Gastroesophageal sphincter (tissue), 4 donors: ENCODE measurements around the gene ULK2. TPM values are rescaled to one million over a fixed set of nuclear protein-coding genes. Genes with fewer than 3 reads are reported as not detected.

ENCODE experiments used
- ATAC-seq: fragments of 150-250 bp; one replicate; pipeline ENCODE4 v1.9.1; 2016; ENCODE audit warnings: mild to moderate bottlenecking, moderate library complexity
- H3K27ac ChIP-seq, 4 donors: fragments of 200-600 bp; sonication (generic) in 3 of 4; 1 replicate in 3 of 4; 2 replicates in 1 of 4; pipeline ENCODE4 v1.5.1; 2016 to 2019
- H3K27me3 ChIP-seq: fragments of 200-600 bp; sonication (generic); one replicate; pipeline ENCODE4 v1.5.1; 2019
- H3K36me3 ChIP-seq, 2 donors: fragments of 200-600 bp; sonication (generic); one replicate each; pipeline ENCODE4 v1.5.1; 2019; ENCODE audit warnings: control low read depth in 1 of 2
- H3K4me1 ChIP-seq, 3 donors: fragments of 200-600 bp; sonication (generic); 1 replicate in 2 of 3; 2 replicates in 1 of 3; pipeline ENCODE4 v1.5.1; 2016 to 2019; ENCODE audit warnings: control low read depth in 2 of 3
- H3K4me3 ChIP-seq, 2 donors: fragments of 200-600 bp; sonication (generic); one replicate each; pipeline ENCODE4 v1.5.1; 2019; ENCODE audit warnings: mild to moderate bottlenecking in 1 of 2, moderate library complexity in 1 of 2
- H3K9me3 ChIP-seq, 3 donors: fragments of 200-600 bp; sonication (generic); one replicate each; pipeline ENCODE4 v1.5.1; 2017 to 2019; ENCODE audit warnings: control low read depth in 2 of 3
- EP300 ChIP-seq: sonication (generic); formaldehyde crosslinking; IDR thresholded peaks from one replicate; pipeline ENCODE4 v1.6.1; 2017; ENCODE audit warnings: antibody characterized with exemption, mild to moderate bottlenecking
- POLR2A ChIP-seq, 2 donors: fragments of 450-650 bp; IDR thresholded peaks; one replicate each; pipeline ENCODE4 v1.6.1; 2017; ENCODE audit warnings: antibody characterized with exemption in 2 of 2, mild to moderate bottlenecking in 2 of 2, moderate library complexity in 1 of 2
- POLR2AphosphoS5 ChIP-seq: sonication (generic); formaldehyde crosslinking; IDR thresholded peaks from one replicate; pipeline ENCODE4 v1.6.1; 2017; ENCODE audit warnings: antibody characterized with exemption
- WGBS, 2 donors: methylation state at CpG; one replicate each; pipeline ENCODE4 v1.1.5; 2018; ENCODE audit warnings: low coverage in 1 of 2; 5-methylcytosine and 5-hydroxymethylcytosine counted together
- total RNA-seq, 4 donors: library from RNA; depleted of rRNA; stranded (reverse); fragments of >200 nt; gene quantifications; one replicate each; pipeline ENCODE4 v1.1.0, GENCODE V29; 2016
- TF ChIP-seq, protein P1 (sequence below), 4 experiments: fragments of 200-600 bp in 2 of 4; fragments of 450-650 bp in 2 of 4; sonication (generic) in 1 of 4; IDR thresholded peaks; one replicate each; pipeline ENCODE4 v1.5.1; 2017 to 2019; ENCODE audit warnings: antibody characterized with exemption in 4 of 4, mild to moderate bottlenecking in 2 of 4, moderate library complexity in 2 of 4

The ULK2 gene
- total RNA-seq, 4 donors from 2014 or later: 29.2 to 48.7 (median 47.5) TPM

DNA sequence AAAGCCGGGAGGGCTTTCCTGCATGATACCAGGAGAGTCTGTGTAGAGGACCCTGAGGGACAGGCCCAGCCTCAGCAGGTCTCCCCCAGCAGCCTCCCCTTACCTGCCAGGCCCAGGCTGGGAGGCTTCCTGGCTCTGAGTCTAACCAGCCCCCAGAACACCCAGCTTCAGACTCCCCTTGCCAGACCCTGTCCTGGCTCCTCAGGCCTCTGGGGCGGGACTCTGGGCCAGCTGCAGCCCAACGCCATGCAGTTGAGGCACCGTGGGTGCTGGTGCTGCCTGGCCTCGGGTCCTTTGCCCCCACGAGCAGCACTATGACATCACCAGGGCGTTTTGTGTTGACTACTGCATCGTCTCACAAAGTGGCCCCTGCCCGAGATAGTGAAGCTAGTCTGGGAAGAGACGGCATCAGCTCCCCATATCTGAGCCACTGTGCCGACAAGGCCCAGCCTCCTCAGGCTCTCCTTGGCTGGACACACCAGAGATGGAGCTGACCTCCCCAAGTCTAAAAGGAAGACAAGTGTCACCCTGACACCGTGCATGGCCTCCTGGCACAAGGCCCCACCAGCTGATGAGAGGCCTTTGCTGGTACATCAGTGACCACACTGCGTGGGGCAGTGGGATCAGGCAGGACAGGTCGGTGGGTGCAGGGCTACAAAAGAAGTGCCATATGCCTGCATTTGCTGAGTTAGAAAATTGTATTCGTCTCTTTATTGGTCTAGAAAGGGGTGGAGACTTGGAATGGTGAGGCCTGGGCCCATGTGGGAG lies 130.2 kb downstream of the ULK2 start:
- Histone ChIP-seq H3K36me3 (no peaks in the 10 kb centered on the region), H3K4me1 (no peaks in the 10 kb centered on the region), H3K27me3 (no peaks in the 10 kb centered on the region), H3K9me3 (no peaks in the 10 kb centered on the region), H3K4me3 (no peak overlapping the region), H3K27ac (no peak overlapping the region)
- TF ChIP-seq POLR2AphosphoS5 (no peak), POLR2A (IDR thresholded peaks at IDR 0.05) (no peak), EP300 (no peak)
- TF ChIP-seq, protein P1, sequence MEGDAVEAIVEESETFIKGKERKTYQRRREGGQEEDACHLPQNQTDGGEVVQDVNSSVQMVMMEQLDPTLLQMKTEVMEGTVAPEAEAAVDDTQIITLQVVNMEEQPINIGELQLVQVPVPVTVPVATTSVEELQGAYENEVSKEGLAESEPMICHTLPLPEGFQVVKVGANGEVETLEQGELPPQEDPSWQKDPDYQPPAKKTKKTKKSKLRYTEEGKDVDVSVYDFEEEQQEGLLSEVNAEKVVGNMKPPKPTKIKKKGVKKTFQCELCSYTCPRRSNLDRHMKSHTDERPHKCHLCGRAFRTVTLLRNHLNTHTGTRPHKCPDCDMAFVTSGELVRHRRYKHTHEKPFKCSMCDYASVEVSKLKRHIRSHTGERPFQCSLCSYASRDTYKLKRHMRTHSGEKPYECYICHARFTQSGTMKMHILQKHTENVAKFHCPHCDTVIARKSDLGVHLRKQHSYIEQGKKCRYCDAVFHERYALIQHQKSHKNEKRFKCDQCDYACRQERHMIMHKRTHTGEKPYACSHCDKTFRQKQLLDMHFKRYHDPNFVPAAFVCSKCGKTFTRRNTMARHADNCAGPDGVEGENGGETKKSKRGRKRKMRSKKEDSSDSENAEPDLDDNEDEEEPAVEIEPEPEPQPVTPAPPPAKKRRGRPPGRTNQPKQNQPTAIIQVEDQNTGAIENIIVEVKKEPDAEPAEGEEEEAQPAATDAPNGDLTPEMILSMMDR (IDR thresholded peaks at IDR 0.05): no peak
- no peak for ATAC-seq
- WGBS, 2 donors: 71 to 80% methylated on average over 1 to 2 of the region's 15 CpGs

DNA sequence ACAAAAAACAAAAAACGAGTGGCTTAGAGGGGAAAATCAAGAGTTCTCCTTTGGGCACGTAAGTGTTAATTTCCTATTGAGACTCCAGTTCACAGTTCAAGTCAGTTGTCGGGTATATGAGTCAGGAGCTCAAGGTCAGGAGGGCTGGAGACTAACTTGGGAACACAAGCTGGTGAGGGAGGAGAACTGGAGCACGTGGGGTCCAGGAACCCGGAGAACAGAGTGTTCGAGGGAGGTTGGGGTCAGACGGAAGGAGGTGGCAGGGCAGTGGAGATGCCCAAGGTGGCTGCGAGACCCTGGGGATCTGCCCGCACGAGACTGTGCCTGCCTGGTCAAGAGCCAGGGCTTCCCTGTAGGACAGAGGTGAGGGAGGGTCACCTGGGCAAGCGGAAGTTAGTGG lies 131.7 kb downstream of the ULK2 start:
- no peak overlapping the region for H3K27ac ChIP-seq
- no peaks in the 10 kb centered on the region for H3K27me3 ChIP-seq
- no peak for ATAC-seq
- H3K4me3 ChIP-seq: no peak overlapping the region
- no peaks in the 10 kb centered on the region for H3K9me3 ChIP-seq
- H3K36me3 ChIP-seq: no peaks in the 10 kb centered on the region
- TF ChIP-seq EP300 (no peak), POLR2A (IDR thresholded peaks at IDR 0.05) (no peak)
- WGBS, 2 donors: 51 to 62% methylated on average over 4 to 11 of the region's 11 CpGs
- no peaks in the 10 kb centered on the region for H3K4me1 ChIP-seq

DNA sequence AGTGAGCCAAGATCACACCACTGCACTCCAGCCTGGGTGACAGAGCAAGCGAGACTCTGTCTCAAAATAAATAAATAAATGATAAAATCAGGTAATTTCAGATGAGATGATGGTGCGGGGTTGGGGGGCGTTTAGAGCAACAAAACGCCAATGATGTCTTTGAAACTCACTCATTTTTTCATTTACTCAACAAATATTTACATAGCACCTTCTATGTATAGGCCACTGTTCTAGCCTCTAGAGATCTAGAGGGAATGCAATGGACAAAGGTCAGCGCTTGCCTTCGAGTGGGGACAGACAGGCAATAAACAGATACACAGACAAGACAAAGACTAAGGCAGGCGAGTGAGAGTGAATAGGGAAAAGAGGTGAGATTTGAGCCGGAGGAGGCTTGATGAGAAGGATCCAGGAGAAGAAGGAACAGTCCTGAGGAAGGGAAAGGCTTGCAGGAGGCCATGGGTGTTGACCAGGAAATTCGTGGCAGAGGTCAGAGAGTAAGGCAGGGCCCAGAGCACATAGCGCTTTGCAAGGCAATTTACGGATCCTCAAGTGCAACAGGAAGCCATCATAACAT lies 133.7 kb downstream of the ULK2 start:
- H3K4me1 ChIP-seq: peaks cover 0 to 7% (median 0%) of the 10 kb centered on the region in 3 donors
- H3K4me3 ChIP-seq: no peak overlapping the region
- no peak for ATAC-seq
- H3K9me3 ChIP-seq: no peaks in the 10 kb centered on the region
- H3K27me3 ChIP-seq: no peaks in the 10 kb centered on the region
- H3K27ac ChIP-seq: no peak overlapping the region
- TF ChIP-seq POLR2AphosphoS5 (no peak), EP300 (no peak), POLR2A (IDR thresholded peaks at IDR 0.05) (no peak)
- TF ChIP-seq, protein P1 (IDR thresholded peaks at IDR 0.05): no peak
- 82 to 83% methylated on average over 10 to 11 of the region's 11 CpGs for WGBS, 2 donors
- H3K36me3 ChIP-seq: no peaks in the 10 kb centered on the region

DNA sequence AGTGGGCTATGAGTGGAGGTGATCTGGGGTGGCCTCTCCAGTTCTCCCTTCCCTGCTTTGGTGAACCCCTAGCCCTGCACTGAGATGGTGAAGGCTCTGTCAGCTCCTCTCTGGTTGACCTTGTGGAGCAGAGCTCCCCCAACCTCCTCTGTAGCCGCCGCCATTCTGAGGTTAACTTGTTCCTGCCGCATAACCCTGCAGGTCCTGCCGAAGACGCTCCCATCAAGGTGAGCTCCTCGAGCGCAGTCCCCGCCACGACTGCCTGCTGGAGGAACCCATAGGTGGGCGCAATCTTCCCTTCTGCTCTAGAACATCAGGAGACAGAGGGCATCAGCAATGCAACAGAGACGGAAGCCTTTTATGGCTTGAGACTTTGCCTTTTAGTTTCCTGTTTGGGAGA lies 136.1 kb downstream of the ULK2 start:
- TF ChIP-seq POLR2AphosphoS5: no peak
- TF ChIP-seq, protein P1 (IDR thresholded peaks at IDR 0.05): no peak
- TF ChIP-seq POLR2A (IDR thresholded peaks at IDR 0.05): no peak
- TF ChIP-seq EP300: no peak
- Histone ChIP-seq H3K4me3 (no peak overlapping the region), H3K9me3 (no peaks in the 10 kb centered on the region), H3K27me3 (no peaks in the 10 kb centered on the region), H3K4me1 (peaks cover 4 to 31% (median 18%) of the 10 kb centered on the region in 3 donors), H3K27ac (no peak overlapping the region), H3K36me3 (no peaks in the 10 kb centered on the region)
- no peak for ATAC-seq
- 100% methylated on average over 3 of the region's 11 CpGs; no CpG with 5 or more reads in 1 of the 2 donors for WGBS, 2 donors

DNA sequence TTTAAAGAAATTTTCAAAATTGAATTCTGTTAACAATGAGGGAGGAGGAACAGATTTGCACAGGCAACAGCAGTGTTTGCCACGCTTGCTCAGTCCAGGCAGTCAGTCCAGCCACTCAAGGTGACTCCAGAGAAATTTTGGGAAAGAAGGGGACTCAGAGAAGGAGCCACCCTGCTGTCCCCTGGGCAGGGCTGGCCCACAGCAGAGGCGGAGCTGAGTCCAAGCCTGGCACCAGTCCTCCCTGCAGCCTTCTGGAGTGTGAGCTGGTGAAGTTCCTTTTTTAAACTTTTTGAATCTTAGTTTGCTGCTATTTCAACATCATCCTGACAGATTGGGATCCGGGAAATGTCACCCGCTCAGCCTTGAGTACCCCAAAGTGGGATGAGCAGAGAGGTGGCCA lies 136.9 kb downstream of the ULK2 start:
- ATAC-seq: no peak
- H3K27ac ChIP-seq: no peak overlapping the region
- TF ChIP-seq EP300 (no peak), POLR2AphosphoS5 (no peak), POLR2A (IDR thresholded peaks at IDR 0.05) (no peak)
- TF ChIP-seq, protein P1 (IDR thresholded peaks at IDR 0.05): no peak
- no peaks in the 10 kb centered on the region for H3K27me3 ChIP-seq
- WGBS, 2 donors: 60 to 76% methylated on average over 1 to 2 of the region's 4 CpGs
- no peak overlapping the region for H3K4me3 ChIP-seq
- H3K36me3 ChIP-seq: no peaks in the 10 kb centered on the region
- peaks cover 4 to 39% (median 23%) of the 10 kb centered on the region in 3 donors for H3K4me1 ChIP-seq
- H3K9me3 ChIP-seq: no peaks in the 10 kb centered on the region
